GM12878 (cell line): ENCODE results near the gene BRSK2. TPM values are rescaled to one million over a fixed set of nuclear protein-coding genes. Genes with fewer than 3 reads are reported as not detected.

Experiments used
- CTCF ChIP-seq, 3 experiments: IDR thresholded peaks in 2 of 3; conservative IDR thresholded peaks in 1 of 3; 2 replicates each; pipeline ENCODE4 v1.5.1; 2011; ENCODE audit warnings: low read depth in 3 of 3, low read length in 3 of 3, mild to moderate bottlenecking in 3 of 3, control low read depth in 2 of 3, moderate library complexity in 2 of 3, inconsistent platforms in 1 of 3, mixed read lengths in 1 of 3; ENCODE audit not compliant: control insufficient read depth in 2 of 3, insufficient read depth in 1 of 3; ENCODE audit errors: extremely low read depth in 1 of 3
- GABPA ChIP-seq: IDR thresholded peaks from 2 replicates; pipeline ENCODE4 v1.6.1; 2014; ENCODE audit warnings: antibody characterized with exemption, low read depth, mild to moderate bottlenecking, inconsistent platforms
- HSF1 ChIP-seq: fragments of 150-350 bp; IDR thresholded peaks from 2 replicates; pipeline ENCODE4 v1.6.1; 2014; ENCODE audit warnings: mild to moderate bottlenecking, low read depth, low read length
- MYC ChIP-seq: IDR thresholded peaks from 2 replicates; pipeline ENCODE4 v1.6.1; 2011; ENCODE audit warnings: mild to moderate bottlenecking, low read length, moderate library complexity, inconsistent platforms; ENCODE audit not compliant: insufficient read depth, insufficient replicate concordance, insufficient read length, severe bottlenecking
- ZBTB11 ChIP-seq: fragments of 450-650 bp; formaldehyde crosslinking; IDR thresholded peaks from 2 replicates; pipeline ENCODE4 v1.5.0; 2022; ENCODE audit warnings: mild to moderate bottlenecking, missing genetic modification characterization
- ZBTB33 ChIP-seq: fragments of 450-650 bp; IDR thresholded peaks from 2 replicates; pipeline ENCODE4 v1.6.1; 2017; ENCODE audit warnings: mild to moderate bottlenecking
- polyA plus RNA-seq, 11 experiments: library from polyadenylated mRNA; depleted of rRNA in 4 of 11; unstranded in 6 of 11; stranded (reverse) in 5 of 11; fragments of >200 nt; fragmentation: Nextera tagmentation in 4 of 11; fragmentation: Illumina TruSeq in 1 of 11; extraction: Ambion mirVana in 4 of 11; extraction: Trizol in 1 of 11; gene quantifications; 1 replicate in 1 of 11; 2 replicates in 10 of 11; pipeline versions ENCODE4 v1.2.1 to v1.2.3, GENCODE V29; 2011 to 2016; ENCODE audit warnings: inconsistent platforms in 2 of 11, missing spikeins in 2 of 11, low read depth in 1 of 11
- total RNA-seq, 4 experiments: library from RNA; depleted of rRNA in 3 of 4; stranded (reverse); fragments of >200 nt in 3 of 4; fragmentation: Illumina TruSeq in 1 of 4; extraction: Trizol in 1 of 4; gene quantifications; 2 replicates each; pipeline versions ENCODE4 v1.2.1 to v1.2.3, GENCODE V29; 2013 to 2021

Gene BRSK2
- total and polyA plus RNA-seq, 10 of the 15 experiments (the other 5 are each of a cell fraction or from before 2014, with no cell fraction given), result 0.13 TPM; not detected in 9

GRCh38 chr11:1482581-1483444 is 93.1 kb downstream of the BRSK2 start (continued):
- TF ChIP-seq ZBTB11 (no peak), MYC (no peak), ZBTB33 (no peak), CTCF (IDR thresholded peaks at IDR 0.05 in 2 of 3, conservative IDR thresholded peaks at IDR 0.05 in 1 of 3; ENCODE audit: control insufficient read depth in 2 of 3, extremely low read depth in 1 of 3, insufficient read depth in 1 of 3, low read depth in 3 of 3, low read length in 3 of 3) (no peak), HSF1 (no peak), GABPA (no peak)
